Measurements from ENCODE around the gene TMEM147.

The TMEM147 gene

DNA sequence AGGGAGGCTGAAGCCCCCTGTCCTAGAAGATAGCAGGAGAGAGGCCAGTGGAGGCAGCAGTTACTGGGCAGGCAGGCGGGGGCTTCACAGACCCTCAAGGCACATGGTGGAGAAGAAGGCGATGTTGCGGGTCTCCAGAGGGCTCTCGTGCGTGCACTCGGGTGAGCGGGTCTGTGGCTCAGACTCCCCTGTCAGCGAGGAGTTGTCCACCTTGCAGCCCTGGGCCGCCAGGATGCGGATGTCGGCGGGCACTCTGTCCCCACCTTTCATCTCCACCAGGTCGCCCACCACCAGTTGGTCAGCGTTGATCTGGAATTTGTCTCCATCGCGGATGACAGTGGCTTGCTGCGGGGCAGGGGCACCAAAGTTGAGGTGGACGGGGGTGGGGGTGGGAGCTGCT is 14.8 kb downstream of the TMEM147 start:
- Histone ChIP-seq H3K4me1 (ENCODE audit: control insufficient read depth, low read depth, low read length) (no peaks in the 10 kb centered on the region), H3K4me3 (ENCODE audit: low read length) (no peak overlapping the region), H3K4ac (ENCODE audit: low read depth, low read length) (no peak overlapping the region), H3K9ac (ENCODE audit: low read length) (no peak overlapping the region), H3K79me1 (ENCODE audit: low read length) (no peaks in the 10 kb centered on the region), H2BK120ac (ENCODE audit: low read depth, low read length) (no peak overlapping the region), H3K23ac (ENCODE audit: low read length) (no peak overlapping the region), H4K5ac (ENCODE audit: low read length) (no peak overlapping the region), H3K27ac (ENCODE audit: low read depth, low read length) (no peak overlapping the region), H3K36me3 (ENCODE audit: control insufficient read depth, insufficient read depth, low read length) (no peaks in the 10 kb centered on the region), H3K27me3 (ENCODE audit: insufficient read depth, low read length, poor library complexity) (no peaks in the 10 kb centered on the region), H2BK15ac (replicated peaks; ENCODE audit: low read depth) (no peak overlapping the region), H3K79me2 (ENCODE audit: control insufficient read depth, insufficient read depth, low read length) (no peaks in the 10 kb centered on the region), H3K4me2 (ENCODE audit: low read length) (no peak overlapping the region), H2AK5ac (ENCODE audit: low read length) (no peak overlapping the region), H2BK5ac (ENCODE audit: low read length) (no peak overlapping the region), H4K8ac (ENCODE audit: low read depth, low read length) (no peak overlapping the region), H3K56ac (ENCODE audit: low read length) (no peak overlapping the region), H3K18ac (ENCODE audit: low read length) (no peak overlapping the region)
- no peak for DNase-seq
- WGBS (ENCODE audit: extremely low coverage, insufficient coverage, low lambda C conversion rate): no CpG with 5 or more reads among the region's 18 CpGs

DNA sequence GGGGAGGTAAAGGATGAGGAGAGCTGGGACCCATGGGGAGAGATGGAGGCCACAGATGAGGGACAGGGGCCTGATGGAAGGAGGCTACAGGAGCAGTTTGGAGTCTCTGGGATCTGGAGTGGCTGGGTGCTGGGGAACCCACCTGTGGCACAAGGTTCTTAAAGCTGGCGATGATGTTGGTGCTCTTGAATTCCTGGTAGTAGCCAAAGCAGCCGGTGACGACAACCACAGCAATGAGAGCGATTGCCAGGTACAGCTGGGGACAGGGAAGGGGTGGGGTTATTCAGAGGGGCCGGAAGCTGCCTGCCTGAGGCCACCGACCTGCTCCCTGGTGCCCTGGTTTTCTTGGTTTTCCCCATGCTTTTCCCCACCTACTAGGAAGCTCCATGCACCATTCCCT is 15.3 kb downstream of the TMEM147 start:
- Histone ChIP-seq H3K9ac (ENCODE audit: low read length) (no peak overlapping the region), H3K18ac (ENCODE audit: low read length) (no peak overlapping the region), H2BK5ac (ENCODE audit: low read length) (no peak overlapping the region), H3K36me3 (ENCODE audit: control insufficient read depth, insufficient read depth, low read length) (no peaks in the 10 kb centered on the region), H3K4ac (ENCODE audit: low read depth, low read length) (no peak overlapping the region), H3K79me1 (ENCODE audit: low read length) (no peaks in the 10 kb centered on the region), H2BK15ac (replicated peaks; ENCODE audit: low read depth) (no peak overlapping the region), H3K27ac (ENCODE audit: low read depth, low read length) (no peak overlapping the region), H2BK120ac (ENCODE audit: low read depth, low read length) (no peak overlapping the region), H3K4me3 (ENCODE audit: low read length) (no peak overlapping the region), H3K56ac (ENCODE audit: low read length) (no peak overlapping the region), H3K4me2 (ENCODE audit: low read length) (no peak overlapping the region), H3K23ac (ENCODE audit: low read length) (no peak overlapping the region), H3K27me3 (ENCODE audit: insufficient read depth, low read length, poor library complexity) (no peaks in the 10 kb centered on the region), H3K79me2 (ENCODE audit: control insufficient read depth, insufficient read depth, low read length) (no peaks in the 10 kb centered on the region), H4K8ac (ENCODE audit: low read depth, low read length) (no peak overlapping the region), H2AK5ac (ENCODE audit: low read length) (no peak overlapping the region), H3K4me1 (ENCODE audit: control insufficient read depth, low read depth, low read length) (no peaks in the 10 kb centered on the region), H4K5ac (ENCODE audit: low read length) (no peak overlapping the region)
- DNase-seq: no peak
- no CpG with 5 or more reads among the region's 6 CpGs for WGBS (ENCODE audit: extremely low coverage, insufficient coverage, low lambda C conversion rate)

DNA sequence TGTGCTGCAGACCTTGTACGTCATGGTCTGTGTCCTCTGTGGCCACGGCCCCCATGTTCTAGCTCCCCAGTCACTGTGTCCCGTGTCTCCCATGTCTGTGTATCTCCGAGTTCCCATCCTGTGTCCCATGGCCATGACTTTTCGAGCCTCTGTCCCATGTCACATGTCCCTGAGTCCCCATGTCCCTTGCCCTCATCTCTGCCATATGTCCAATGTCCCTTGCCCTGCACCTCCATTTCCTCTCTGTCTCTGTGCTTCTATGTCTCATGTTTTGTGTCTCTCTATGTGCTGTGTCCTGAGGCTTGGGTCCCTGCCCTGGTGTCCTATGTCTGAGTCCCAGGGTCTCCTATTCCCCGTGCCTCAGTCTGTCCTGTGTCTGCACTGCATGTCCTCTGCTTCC is 16.0 kb downstream of the TMEM147 start:
- no peak overlapping the region for H2BK120ac ChIP-seq (ENCODE audit: low read depth, low read length)
- H2BK5ac ChIP-seq (ENCODE audit: low read length): no peak overlapping the region
- no peak overlapping the region for H4K8ac ChIP-seq (ENCODE audit: low read depth, low read length)
- H2BK15ac ChIP-seq (replicated peaks; ENCODE audit: low read depth): no peak overlapping the region
- H4K5ac ChIP-seq (ENCODE audit: low read length): no peak overlapping the region
- no peak overlapping the region for H3K4ac ChIP-seq (ENCODE audit: low read depth, low read length)
- no peak overlapping the region for H2AK5ac ChIP-seq (ENCODE audit: low read length)
- no peak overlapping the region for H3K4me2 ChIP-seq (ENCODE audit: low read length)
- no peak overlapping the region for H3K4me3 ChIP-seq (ENCODE audit: low read length)
- no peaks in the 10 kb centered on the region for H3K79me1 ChIP-seq (ENCODE audit: low read length)
- H3K79me2 ChIP-seq (ENCODE audit: control insufficient read depth, insufficient read depth, low read length): no peaks in the 10 kb centered on the region
- no peak overlapping the region for H3K18ac ChIP-seq (ENCODE audit: low read length)
- no peak overlapping the region for H3K23ac ChIP-seq (ENCODE audit: low read length)
- H3K27me3 ChIP-seq (ENCODE audit: insufficient read depth, low read length, poor library complexity): no peaks in the 10 kb centered on the region
- H3K9ac ChIP-seq (ENCODE audit: low read length): no peak overlapping the region
- H3K36me3 ChIP-seq (ENCODE audit: control insufficient read depth, insufficient read depth, low read length): no peaks in the 10 kb centered on the region
- no CpG with 5 or more reads among the region's 6 CpGs for WGBS (ENCODE audit: extremely low coverage, insufficient coverage, low lambda C conversion rate)
- no peak for DNase-seq
- no peaks in the 10 kb centered on the region for H3K4me1 ChIP-seq (ENCODE audit: control insufficient read depth, low read depth, low read length)
- no peak overlapping the region for H3K56ac ChIP-seq (ENCODE audit: low read length)
- no peak overlapping the region for H3K27ac ChIP-seq (ENCODE audit: low read depth, low read length)

DNA sequence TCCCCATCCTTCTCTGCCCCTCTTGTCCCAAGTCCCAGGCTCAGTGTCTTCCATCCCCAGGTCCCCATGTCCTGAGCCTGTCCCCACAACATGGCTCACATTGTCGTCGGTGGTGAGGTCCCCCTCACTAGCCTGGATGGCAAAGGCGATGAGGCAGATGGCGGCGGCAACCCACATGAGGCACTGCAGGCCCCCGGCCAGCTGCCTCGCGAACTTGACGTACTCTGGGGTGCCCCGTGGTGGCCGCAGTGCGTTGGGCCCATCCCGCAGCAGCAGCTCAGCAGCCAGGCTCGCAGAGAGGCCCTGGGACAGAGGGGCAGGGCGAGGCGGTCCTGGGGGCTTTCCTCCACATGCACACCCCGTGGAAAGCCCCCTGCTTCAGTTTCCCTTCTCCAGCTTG is 16.9 kb downstream of the TMEM147 start:
- no peak overlapping the region for H3K27ac ChIP-seq (ENCODE audit: low read depth, low read length)
- H4K5ac ChIP-seq (ENCODE audit: low read length): no peak overlapping the region
- no peak overlapping the region for H3K9ac ChIP-seq (ENCODE audit: low read length)
- H3K56ac ChIP-seq (ENCODE audit: low read length): no peak overlapping the region
- DNase-seq: no peak
- H3K4me1 ChIP-seq (ENCODE audit: control insufficient read depth, low read depth, low read length): no peaks in the 10 kb centered on the region
- H3K23ac ChIP-seq (ENCODE audit: low read length): no peak overlapping the region
- H3K4ac ChIP-seq (ENCODE audit: low read depth, low read length): no peak overlapping the region
- no peaks in the 10 kb centered on the region for H3K27me3 ChIP-seq (ENCODE audit: insufficient read depth, low read length, poor library complexity)
- no CpG with 5 or more reads among the region's 17 CpGs for WGBS (ENCODE audit: extremely low coverage, insufficient coverage, low lambda C conversion rate)
- no peak overlapping the region for H2BK5ac ChIP-seq (ENCODE audit: low read length)
- H4K8ac ChIP-seq (ENCODE audit: low read depth, low read length): no peak overlapping the region
- H2AK5ac ChIP-seq (ENCODE audit: low read length): no peak overlapping the region
- no peaks in the 10 kb centered on the region for H3K79me2 ChIP-seq (ENCODE audit: control insufficient read depth, insufficient read depth, low read length)
- no peak overlapping the region for H2BK15ac ChIP-seq (replicated peaks; ENCODE audit: low read depth)
- H3K18ac ChIP-seq (ENCODE audit: low read length): no peak overlapping the region
- no peak overlapping the region for H3K4me2 ChIP-seq (ENCODE audit: low read length)
- no peaks in the 10 kb centered on the region for H3K36me3 ChIP-seq (ENCODE audit: control insufficient read depth, insufficient read depth, low read length)
- no peak overlapping the region for H3K4me3 ChIP-seq (ENCODE audit: low read length)
- H3K79me1 ChIP-seq (ENCODE audit: low read length): no peaks in the 10 kb centered on the region
- no peak overlapping the region for H2BK120ac ChIP-seq (ENCODE audit: low read depth, low read length)

DNA sequence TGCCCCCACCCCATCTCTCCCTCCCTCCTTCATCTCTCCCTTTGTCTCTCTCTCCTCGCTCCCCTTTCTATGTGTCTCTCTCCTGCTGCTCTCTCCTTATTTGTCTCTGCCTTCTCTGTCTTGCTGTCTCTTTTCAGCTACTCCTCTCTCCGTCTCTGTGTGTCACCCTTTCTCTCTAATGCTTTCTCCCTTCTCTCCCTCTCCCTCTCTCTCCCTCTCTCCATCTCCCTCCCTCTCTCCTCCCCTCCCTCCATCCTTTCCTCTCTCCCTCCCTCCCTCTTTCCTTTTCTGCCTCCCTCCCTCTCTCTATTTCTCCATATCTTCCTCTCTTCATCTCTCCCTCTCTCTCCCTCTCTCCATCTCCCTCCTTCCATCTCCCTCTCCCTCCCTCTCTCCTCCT is 17.4 kb downstream of the TMEM147 start:
- Histone ChIP-seq H3K79me2 (ENCODE audit: control insufficient read depth, insufficient read depth, low read length) (no peaks in the 10 kb centered on the region), H3K56ac (ENCODE audit: low read length) (no peak overlapping the region), H4K8ac (ENCODE audit: low read depth, low read length) (no peak overlapping the region), H2BK15ac (replicated peaks; ENCODE audit: low read depth) (no peak overlapping the region), H2AK5ac (ENCODE audit: low read length) (no peak overlapping the region), H3K36me3 (ENCODE audit: control insufficient read depth, insufficient read depth, low read length) (no peaks in the 10 kb centered on the region), H3K9ac (ENCODE audit: low read length) (no peak overlapping the region), H3K27me3 (ENCODE audit: insufficient read depth, low read length, poor library complexity) (no peaks in the 10 kb centered on the region), H3K4me2 (ENCODE audit: low read length) (no peak overlapping the region), H3K27ac (ENCODE audit: low read depth, low read length) (no peak overlapping the region), H3K79me1 (ENCODE audit: low read length) (no peaks in the 10 kb centered on the region), H3K23ac (ENCODE audit: low read length) (no peak overlapping the region), H4K5ac (ENCODE audit: low read length) (no peak overlapping the region), H3K18ac (ENCODE audit: low read length) (no peak overlapping the region), H3K4ac (ENCODE audit: low read depth, low read length) (no peak overlapping the region), H2BK120ac (ENCODE audit: low read depth, low read length) (no peak overlapping the region), H3K4me1 (ENCODE audit: control insufficient read depth, low read depth, low read length) (no peaks in the 10 kb centered on the region), H3K4me3 (ENCODE audit: low read length) (no peak overlapping the region), H2BK5ac (ENCODE audit: low read length) (no peak overlapping the region)
- no CpG with 5 or more reads among the region's 2 CpGs for WGBS (ENCODE audit: extremely low coverage, insufficient coverage, low lambda C conversion rate)
- DNase-seq: no peak

DNA sequence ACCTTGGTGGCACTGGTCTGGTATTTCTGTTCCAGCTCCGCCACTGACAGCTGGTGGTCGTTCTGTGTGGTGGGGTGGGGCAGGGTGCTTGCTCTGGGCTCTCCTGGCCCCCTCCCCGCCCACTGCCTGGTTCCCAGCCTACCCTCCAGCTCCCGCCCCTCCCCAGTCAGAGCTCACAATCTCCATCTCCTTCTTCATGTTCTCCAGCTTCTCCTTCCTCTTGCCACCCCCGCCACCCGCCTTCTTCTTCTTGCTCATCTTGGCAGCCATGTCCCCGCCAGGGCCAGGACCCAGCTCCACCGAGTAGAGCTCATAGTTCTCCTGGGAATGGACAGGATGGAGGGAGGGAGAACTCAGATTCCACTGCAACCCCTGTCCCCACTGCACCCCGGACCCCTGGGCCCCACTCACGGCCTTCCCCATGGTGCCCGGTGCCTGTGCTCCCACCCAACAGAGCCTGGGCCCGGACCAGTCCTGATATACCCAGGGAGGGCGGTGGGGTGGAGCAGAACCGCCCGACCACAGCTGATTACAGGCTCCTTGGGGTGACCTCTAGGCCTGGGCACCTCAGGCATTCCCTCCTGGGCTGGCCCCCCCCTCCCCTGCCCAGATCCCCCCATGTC is 17.9 kb downstream of the TMEM147 start, which contains the start of gene ATP4A:
ATP4A (minus strand) TSS at position 452 of the 623 bp plus-strand sequence; CDS start at position 423, 29 bp downstream.
- Histone ChIP-seq H3K79me2 (ENCODE audit: control insufficient read depth, insufficient read depth, low read length) (no peaks in the 10 kb centered on the region), H4K5ac (ENCODE audit: low read length) (no peak within 1 kb of the TSS), H3K56ac (ENCODE audit: low read length) (no peak within 1 kb of the TSS), H2BK15ac (replicated peaks; ENCODE audit: low read depth) (no peak within 1 kb of the TSS), H3K4ac (ENCODE audit: low read depth, low read length) (no peak within 1 kb of the TSS), H3K36me3 (ENCODE audit: control insufficient read depth, insufficient read depth, low read length) (no peaks in the 10 kb centered on the region), H2AK5ac (ENCODE audit: low read length) (no peak within 1 kb of the TSS), H2BK5ac (ENCODE audit: low read length) (no peak within 1 kb of the TSS), H2BK120ac (ENCODE audit: low read depth, low read length) (no peak within 1 kb of the TSS), H3K9ac (ENCODE audit: low read length) (no peak within 1 kb of the TSS), H3K79me1 (ENCODE audit: low read length) (no peaks in the 10 kb centered on the region), H3K18ac (ENCODE audit: low read length) (no peak within 1 kb of the TSS), H4K8ac (ENCODE audit: low read depth, low read length) (no peak within 1 kb of the TSS), H3K27ac (ENCODE audit: low read depth, low read length) (no peak within 1 kb of the TSS), H3K4me1 (ENCODE audit: control insufficient read depth, low read depth, low read length) (no peaks in the 10 kb centered on the region), H3K4me2 (ENCODE audit: low read length) (no peak within 1 kb of the TSS), H3K4me3 (ENCODE audit: low read length) (no peak within 1 kb of the TSS), H3K27me3 (ENCODE audit: insufficient read depth, low read length, poor library complexity) (no peaks in the 10 kb centered on the region), H3K23ac (ENCODE audit: low read length) (no peak within 1 kb of the TSS)
- no peak for DNase-seq
- no CpG with 5 or more reads among the region's 15 CpGs for WGBS (ENCODE audit: extremely low coverage, insufficient coverage, low lambda C conversion rate)
